NCI-H1436 (cell line): ENCODE results near the gene MTUS2.

Experiments used
- DNase-seq: peaks from one replicate; lab custom pipeline; 2025; lab: John Stamatoyannopoulos, UW

The MTUS2 gene

DNA sequence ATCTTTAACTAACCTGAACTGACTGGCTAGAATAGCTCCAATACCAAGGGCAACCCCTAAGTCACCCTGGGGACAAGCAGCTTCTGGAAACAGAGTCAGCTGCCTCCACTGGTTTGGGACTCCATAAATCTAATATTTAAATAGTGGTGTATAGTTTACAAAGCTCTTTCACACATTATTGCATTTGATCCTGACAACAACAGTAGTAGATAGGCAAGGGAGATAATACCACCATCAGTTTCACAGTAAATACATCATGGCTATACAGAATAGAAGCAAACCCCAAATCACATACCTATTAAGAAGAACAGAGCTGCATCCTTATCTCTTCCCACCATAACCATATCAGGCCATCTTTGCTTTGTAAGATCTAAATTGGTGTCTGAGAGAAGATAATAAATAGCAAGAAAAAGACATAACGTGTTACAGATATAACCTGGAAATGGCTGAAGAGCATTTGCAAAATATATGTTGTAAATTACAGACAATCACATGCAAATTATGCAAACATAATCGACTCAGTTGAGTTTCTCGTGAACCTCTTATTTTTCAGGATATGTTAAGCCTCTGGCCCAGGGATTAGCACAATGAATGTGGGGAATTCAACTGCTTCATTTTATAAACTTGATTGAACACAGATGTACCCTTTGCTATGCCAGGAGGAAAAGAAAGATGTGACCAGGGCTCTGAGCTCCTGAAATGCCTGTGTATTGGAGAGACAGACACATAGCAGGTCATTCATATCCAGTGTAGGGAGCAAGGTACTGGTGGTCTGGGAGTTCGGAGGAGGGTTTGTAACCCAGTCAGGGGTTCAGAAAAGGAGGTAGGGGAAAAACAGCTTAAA, 632.9 kb downstream of the MTUS2 start:
- DNase-seq, result no peak

DNA sequence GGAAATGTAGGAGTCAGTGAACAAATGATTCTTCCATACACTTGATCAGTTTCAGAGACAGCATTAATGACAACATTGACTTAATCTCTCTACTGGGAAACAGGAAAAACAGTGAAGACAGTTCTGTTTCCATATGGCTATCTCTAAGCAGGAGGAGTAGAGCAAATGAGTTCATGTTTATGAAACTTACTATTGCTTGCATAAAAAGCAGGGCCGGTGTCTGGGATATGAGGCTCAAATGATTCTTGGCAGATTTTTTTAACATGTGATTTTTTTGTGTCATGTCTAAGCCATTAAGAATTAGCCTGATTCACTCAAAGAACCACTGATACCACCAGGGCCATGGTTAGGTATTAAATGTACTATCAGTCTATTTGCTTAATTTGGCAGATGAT, 633.5 kb downstream of the MTUS2 start:
- DNase-seq, result no peak

DNA sequence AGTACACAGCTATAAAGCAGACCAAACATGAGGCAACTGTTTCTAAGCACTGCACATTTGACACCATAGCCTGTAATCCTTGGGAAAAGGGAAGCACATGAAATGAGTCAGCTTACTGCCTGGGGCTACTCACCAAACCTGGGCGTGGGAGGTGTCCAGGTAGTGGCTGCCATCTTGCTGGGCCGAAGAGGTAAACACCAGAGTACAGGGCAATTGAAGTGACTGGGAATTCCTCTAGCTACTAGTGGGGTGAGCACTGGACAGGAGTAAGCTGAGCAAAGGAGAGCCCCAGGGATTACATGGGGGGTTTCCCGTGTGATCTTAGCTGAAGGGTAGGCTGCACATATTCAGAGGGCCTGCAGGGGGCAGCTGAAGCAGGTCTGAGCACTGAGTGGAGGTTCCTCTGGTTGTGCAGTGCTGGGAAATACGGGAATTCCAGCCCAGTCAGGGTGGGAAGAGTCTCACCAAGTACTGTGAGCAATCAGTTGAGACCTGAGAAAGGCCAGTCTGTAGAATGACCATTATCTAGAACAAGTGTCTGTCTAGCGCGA, 634.9 kb downstream of the MTUS2 start:
- DNase-seq, result no peak

DNA sequence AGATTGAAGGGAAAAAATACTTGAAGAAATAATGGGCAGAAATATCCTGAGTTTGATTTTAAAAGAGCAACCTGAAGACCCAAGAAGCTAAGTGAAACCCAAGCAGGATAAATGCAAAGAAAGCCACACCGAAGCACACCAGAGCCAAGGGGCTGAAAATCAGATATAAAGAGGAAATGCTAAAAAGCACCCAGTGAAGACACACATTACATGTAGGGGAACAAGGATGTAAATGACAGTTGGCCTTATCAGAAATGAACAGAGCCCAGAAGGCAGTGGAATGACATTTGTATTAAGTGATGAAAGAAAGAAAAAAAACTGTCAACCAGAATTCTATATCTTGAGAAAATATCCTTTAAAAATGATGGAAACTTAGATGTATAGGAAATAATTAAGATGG, 636.3 kb downstream of the MTUS2 start:
- DNase-seq, result no peak

DNA sequence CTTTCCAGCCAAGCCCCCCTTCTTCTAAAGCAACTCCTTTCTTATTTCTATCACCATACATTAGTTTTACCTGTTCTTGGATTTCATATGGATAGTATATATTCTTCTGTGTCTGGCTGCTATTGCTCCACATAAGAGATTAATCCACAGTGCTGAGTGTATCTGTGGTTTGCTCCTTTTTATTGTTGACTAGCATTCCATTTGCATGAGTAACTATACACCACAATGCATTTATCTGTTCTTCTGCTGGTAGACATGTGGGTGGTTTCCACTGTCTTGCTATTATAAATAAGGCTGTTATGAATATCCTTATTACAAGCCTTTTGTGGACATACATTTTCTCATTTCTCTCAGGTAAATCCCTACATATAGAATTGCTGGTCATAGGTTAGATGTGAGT, 637.2 kb downstream of the MTUS2 start:
- DNase-seq, result no peak

DNA sequence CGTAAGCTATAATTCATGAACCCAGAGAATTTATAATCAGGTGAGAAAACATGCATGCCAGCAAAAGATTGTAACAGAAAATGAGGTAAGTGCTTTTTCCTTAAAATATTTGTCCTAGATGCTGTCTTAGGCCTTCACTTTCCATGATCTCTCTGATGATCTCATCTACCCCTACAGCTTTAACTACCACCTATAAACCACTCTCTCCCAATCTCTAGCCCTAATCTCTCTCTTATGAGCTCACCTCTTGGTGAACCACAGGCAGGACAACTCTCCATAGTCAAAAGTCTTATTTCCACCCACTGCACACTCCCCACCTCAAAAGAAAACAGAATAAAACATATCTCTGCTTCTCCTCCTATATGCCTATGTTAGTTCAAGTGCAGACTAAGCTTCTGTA, 638.3 kb downstream of the MTUS2 start:
- DNase-seq, result no peak

DNA sequence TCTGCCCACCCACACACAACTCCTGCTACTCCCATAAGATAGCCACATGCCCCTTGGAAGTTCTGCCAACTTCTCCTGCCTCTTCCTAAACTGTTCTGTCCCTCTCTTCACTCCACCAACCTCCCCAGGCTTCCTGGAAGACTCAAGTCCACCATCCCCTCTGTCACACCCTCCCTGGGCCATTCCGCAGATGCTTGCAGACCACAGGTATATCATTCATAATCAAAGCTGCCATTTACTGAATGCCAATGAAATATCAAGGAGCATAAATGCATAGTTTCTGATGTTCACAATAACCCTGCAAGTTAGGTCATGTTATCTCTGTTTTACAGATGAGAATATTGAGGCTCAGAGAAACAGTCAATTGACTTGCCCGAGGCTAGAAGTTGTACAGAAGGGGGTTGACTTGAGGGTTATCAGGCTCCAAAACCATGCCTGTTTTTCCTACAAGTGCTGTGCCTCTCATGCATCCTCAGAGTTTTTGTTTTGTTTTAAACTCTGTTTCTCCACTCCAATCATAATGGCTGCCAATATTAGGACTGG, 639.7 kb downstream of the MTUS2 start:
- DNase-seq, result no peak

DNA sequence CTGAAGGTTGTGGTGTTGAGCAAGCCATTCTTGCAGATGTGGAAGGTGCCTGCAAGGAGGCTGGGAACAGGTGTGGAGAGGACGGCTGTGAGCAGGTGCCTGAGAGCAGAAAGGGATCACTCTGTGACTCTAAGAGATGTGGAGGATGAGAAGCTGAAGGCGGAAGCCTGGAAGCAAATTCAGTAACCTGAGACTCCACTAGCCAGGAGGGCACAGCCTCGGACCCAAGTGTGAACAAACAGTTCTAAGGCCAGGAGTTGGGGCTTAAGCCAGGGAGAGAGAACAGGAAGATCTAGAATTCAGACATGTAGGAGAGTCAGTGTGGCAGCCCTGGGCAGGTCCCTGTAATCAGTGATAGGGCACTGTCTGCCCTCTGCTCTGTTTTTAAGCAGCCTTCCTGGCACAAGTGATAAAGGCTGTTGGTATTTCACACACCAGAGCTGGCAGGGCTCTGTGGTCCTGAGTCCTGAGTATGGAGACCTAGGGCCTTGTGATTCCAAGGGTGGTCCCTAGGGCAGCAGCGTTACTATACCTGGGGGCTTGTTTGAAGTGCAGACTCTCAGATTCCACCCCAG, 644.1 kb downstream of the MTUS2 start:
- DNase-seq, result no peak

DNA sequence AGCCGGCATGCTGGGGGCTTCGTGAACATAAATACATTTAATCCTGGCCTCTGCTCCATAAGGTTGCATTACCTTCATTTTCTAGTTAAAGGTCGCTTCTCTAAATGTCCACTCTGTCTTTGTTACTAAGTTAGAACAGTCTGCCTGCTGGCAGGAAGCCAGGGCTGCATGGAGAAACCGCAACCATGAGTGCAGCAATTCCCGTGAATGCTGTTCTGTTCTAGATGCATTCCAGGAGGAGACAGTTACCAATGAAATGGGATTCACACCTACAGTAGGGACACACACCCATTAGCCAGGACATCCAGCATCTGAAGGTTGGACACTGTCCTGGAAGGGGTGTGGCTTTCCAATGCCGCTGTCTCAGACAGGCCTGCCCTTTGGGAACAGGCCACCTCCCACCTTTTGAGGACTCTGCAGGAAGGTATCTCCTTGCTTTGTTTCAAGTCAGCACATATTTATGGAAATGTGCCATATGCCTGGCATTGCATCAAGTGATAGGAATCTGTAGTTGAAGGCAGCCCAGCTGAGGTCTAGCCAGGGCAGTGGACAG, 645.7 kb downstream of the MTUS2 start:
- DNase-seq, result no peak

DNA sequence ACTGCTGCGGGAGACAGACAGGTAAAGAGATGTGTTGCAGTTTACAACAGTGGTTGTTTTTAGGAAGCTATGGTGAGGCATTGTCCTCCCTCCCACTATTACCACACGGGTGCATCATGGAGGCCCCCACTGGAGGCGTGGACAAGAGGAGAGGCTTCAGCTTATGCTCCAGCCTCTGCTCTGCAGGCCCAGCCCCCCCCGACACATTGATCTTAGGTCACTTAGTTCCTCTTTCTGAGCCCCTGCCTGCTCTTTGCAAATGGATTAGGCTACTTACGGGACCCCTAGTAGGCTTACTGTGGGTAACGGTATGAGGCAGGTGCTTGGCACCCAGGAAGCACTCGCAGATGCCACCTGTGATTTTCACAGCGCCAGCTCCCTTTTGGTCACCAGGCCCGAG, 651.4 kb downstream of the MTUS2 start:
- DNase-seq, result no peak

DNA sequence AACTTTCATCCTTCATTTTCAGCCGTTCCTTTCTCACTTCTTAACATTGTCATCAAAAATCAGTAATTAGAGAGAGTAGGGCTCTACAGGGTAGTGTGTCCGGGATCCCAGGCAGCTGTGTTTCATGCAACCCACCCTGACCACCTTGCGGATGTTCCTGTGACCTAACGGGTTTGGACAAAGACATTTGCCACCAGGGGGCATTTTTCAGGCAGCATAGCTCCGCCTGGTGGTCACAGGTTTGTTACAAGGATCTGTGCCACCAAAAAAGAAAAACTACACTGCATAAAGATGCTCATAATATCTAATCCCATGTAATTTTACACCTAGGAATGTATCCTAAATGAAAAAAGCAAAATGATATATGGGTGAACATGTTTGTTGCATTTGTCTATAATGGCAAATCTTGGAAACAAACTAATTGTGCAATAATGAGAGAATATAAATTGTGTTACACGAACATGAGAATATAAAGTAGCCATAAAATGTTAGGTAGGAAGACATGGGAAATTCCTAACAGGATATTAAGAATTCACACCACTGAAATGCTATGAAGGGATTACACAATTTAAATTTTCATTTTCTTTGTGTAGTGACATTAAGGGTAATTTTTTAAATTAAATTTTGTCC, 652.3 kb downstream of the MTUS2 start:
- DNase-seq, result peak; percentile 14

DNA sequence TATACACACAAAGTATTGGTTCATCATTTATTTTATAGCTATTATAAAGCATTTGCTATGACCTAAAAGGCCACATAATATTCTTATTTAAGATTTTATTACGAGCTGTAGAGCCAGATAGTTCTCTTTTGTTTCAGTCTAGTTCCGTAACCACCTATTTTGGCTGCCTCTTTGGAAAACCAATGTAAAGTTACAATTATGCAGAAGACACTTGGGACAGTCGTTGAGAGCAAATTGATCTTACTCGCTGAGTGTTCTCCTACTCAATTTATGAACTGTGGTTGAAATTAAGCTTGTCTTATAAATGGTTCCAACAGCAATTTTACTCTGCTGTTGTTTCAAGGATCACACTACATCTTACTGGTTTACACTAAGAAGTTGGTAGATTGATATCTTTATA, 653.0 kb downstream of the MTUS2 start:
- DNase-seq, result peak; percentile 50

DNA sequence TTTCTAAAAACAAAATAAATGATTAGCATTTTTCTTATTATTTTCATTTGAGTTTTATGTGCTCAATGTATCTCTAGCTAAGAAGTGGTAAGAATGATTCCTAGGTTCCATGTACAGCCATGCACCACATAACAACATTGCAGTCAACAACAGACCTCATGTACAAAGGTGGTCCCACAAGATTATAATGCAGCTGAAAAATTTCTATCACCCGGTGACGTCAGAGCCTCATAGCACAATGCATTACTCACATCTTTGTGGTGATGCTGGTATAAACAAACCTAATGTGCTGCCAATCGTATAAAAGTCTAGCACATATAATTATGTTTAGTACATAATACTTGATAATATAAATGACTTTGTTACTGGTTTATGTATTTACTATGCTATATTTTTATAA, 654.9 kb downstream of the MTUS2 start:
- no peak for DNase-seq

DNA sequence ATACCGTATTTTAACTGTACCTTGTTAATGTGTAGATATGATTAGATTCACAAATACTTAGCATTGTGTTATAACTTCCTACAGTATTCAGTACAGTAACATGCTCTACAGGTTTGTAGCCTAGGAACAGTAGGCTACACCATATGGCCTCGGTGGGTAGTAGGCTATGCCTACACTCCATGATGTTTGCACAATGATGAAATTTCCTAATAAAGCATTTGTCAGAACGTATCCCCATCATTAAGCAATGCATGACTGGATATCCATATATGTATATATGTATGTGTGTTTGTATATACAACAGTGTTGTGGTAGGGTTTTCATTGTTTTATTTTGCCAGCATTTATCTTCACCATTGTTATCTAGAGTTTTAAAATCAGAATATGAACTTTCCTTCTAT, 655.9 kb downstream of the MTUS2 start:
- DNase-seq, result no peak

DNA sequence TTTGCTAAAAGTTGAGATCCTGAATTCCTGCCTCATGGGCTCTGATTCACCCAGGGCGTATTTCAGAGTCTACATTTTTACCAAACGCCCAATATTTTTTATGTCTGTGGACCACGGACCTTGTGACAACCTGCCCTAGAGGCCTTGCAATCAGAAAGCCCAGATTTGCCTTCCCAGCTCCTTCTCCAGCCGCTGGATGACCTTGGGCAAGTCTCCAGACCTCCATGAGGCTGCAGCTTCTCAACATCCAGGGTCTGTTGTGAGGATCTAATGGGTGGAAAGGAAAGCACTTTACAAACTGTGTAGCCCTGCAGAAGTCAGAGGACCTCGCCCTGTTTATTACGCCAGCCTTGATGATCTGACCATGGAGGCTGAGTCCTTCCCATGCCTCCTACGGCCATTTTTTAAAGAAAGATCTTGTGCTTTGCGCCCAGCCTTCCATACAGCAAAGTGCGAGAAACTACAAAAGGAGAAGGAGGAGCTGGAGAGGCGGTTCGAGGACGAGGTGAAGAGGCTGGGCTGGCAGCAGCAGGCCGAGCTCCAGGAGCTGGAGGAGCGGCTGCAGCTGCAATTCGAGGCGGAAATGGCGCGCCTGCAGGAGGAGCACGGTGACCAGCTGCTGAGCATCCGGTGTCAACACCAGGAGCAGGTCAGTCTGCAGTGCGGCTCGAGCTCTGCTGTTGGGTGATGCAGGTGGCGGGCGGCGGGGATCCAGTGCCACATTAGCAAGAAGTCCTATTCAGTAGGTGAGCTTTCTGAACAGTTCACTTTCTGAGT, 659.8 kb downstream of the MTUS2 start:
- peak; percentile 4 for DNase-seq

DNA sequence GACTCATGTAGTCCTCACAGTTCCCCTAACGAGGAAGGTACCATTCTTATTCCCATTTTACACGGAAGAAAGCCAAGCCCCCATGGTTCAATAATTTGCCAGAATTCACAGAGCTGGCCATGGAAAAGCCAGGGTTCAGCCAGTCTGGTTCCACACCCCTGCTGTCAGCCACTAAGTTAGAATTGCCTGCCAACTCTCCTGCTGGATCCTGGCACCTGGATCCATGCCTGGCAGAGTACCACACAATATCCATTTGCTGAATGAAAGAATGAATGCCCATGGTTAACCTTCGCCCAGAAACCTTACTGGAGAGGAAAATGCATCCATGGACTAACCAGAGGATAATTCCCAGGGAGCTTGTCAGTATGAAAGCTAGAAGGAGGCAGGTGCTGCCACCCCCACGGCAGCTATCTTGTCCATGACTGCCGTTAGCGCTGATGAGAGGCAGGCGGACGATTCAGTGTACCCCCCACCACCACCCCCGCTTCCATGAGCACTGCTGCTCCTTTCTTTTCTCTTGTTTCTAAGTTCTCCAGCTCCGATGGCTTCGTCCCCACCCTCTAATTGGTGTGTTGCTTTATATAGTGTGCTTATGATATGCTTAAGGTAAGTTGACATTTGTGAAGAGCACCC, 660.9 kb downstream of the MTUS2 start:
- DNase-seq, result no peak

DNA sequence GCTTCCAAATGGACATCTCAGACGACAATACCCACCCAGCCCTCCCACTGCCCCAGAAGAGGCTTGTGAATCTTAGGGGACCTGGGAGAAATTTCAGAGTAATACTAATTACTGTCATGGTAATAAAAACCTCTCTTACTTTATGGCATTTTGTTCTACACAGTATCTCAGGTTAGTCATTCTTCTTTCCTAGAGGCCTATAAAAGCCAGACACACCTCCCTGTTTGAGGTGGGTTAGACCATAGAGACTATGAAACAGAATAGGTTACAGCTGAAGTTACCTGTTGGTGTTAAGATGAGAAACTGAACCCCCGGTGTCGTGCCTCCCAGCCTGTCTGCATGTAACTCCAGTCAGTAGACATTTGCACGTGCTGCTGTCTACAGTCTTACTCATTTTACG, 661.5 kb downstream of the MTUS2 start:
- DNase-seq, result no peak

DNA sequence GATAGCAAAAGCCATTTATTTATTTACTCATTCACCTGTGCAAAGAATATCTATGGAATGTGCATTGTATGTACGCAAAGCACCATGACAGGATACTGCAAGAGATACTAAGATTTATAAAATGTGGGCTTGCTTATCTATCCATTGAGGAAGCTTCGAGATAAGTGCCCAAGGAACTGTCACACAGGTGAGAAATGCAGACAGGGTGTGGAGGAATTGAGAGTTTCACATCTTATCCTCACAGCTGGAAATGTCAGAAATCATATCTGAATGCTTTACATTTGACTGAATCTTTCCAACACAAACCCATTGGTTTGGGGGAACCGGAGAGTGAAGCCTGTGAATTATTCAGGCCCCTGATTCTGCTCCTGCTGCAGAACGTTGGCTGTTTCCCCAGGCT, 662.4 kb downstream of the MTUS2 start:
- DNase-seq, result no peak

DNA sequence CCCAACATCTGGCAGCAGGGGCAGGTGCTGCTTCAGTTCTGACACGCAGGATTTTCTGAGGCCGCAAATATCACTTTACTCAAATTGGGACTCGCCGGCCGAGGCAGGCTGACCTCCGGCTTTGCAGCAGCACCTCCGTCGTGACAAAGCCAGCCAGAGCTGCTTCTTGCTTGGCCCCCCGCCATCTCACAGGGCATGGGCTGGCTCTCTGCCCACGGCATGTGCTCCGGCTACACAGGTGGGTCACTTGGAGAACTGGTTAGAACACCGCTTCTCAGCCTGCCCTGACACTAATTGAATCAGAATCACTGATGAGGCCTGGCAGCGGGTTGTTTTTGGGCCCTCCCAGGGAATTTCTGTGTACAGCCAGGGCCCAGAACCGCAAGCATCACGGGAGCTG, 663.1 kb downstream of the MTUS2 start:
- DNase-seq, result no peak

DNA sequence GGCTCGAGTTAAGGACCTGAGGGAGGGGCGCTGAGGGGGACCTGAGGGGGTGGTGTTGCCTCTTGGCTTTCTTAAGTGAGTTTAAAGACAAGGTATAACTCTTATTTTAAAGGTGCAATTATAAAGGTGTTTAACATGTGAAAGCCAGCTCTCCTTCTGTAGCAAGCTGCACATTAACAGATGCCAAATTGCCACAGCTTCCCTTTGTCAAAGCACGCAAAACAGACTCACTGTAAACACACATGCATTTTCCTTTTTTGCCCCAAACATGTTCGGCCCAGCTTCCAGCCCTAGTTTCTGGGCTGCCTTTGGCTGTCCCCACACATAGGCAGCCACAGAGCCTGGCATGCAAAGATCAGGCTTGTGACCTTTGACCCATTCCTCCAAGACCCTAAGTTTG, 663.5 kb downstream of the MTUS2 start:
- no peak for DNase-seq

DNA sequence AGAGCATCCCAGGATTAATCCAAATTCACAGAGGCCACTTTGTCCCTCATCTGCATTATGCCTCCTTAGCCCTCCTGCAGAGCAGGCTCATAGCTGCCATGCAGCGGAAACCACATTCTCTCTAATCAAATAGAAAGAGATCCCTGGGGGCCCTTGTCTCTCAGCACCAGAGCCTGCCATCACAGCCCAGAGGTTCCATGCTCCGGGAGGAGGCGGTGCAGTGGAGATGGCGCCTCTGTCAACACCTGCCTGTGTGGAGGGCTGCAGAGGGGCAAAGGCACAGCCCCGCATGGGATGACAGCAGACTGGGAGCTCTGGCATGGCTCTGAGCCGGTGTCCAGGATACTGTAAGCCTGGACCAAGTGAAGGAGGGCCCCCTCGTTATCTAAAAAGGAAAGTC, 664.1 kb downstream of the MTUS2 start:
- peak; percentile 46 for DNase-seq
